GF-D8 (cell line): ENCODE measurements around the gene CYP4F2.
"Not testable (repeated sequence)": the region's sequence is repeated elsewhere in the genome, so short reads cannot be mapped to it uniquely, and the experiment has no call there.

Experiments
- DNase-seq: peaks from one replicate; lab custom pipeline; 2025; lab: John Stamatoyannopoulos, UW

CYP4F2 gene

DNA sequence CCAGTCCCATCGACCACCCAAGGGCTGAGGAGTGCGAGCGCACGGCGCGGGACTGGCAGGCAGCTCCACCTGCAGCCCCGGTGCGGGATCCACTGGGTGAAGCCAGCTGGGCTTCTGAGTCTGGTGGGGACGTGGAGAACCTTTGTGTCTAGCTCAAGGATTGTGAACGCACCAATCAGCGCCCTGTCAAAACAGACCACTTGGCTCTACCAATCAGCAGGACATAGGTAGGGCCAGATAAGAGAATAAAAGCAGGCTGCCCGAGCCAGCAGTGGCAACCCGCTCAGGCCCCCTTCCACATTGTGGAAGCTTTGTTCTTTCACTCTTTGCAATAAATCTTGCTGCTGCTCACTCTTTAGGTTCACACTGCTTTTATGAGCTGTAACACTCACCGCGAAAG lies 2.2 kb upstream of the CYP4F2 start:
- DNase-seq = not testable (repeated sequence)

DNA sequence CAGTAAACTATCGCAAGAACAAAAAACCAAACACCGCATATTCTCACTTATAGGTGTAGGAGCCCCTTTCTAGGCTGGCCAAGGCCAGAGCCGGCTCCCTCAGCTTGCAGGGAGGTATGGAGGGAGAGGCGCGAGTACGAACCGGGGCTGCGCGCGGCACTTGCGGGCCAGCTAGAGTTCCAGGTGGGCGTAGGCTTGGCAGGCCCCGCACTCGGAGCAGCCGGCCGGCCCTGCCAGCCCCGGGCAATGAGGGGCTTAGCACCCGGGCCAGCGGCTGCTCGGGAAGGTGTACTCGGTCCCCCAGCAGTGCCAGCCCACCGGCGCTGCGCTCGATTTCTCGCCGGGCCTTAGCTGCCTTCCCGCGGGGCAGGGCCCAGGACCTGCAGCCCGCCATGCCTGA lies 1.7 kb upstream of the CYP4F2 start:
- DNase-seq = not testable (repeated sequence)

- no peak for DNase-seq
Measured at GRCh38 chr19:15897026-15897737, 692 bp downstream of the CYP4F2 start.

DNA sequence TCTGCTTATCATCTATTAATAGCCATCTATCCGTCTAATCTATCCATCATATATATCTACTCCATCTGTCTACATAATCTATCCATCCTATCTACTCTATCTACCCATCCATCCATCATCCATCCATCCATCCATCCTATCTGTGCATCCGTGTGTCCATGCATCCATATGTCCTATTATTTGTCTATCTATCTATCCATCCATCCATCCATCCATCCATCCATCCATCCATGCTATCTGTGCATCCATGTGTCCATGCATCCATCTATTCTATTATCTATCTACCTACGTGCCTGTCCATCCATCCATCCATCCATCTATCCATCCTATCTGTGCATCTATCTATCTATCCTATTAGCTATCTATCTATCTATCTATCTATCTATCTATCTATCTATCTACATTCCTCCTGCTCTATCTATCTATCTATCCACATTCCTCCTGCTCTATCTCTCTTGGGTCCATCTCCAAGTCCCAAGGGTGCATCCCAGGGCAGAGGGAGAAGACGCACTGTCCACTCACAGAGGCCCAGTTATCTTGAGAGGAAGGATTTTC lies 1.9 kb downstream of the CYP4F2 start:
- DNase-seq = no peak

DNA sequence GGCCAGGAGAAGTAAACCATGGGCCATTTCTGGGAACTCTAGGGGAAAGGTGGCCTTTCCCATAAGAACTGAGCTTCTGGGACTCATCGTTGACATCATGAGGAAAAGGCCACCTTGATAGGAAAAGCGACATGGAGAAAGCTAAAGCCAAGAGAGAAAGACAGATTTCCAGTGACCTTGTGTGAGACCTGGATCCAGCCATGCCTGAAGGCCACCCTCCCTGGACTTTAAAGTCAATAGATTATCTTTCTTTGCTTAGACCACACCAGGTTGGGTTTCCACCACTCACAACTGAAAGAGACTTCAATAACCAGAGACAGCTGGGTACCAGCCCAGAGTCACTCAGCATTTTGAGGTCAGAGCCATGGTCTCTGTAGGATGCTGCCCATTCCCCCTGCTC lies 3.5 kb downstream of the CYP4F2 start:
- no peak for DNase-seq

GRCh38 chr19:15893477-15893876 lies 4.4 kb downstream of the CYP4F2 start:
- no peak for DNase-seq

DNA sequence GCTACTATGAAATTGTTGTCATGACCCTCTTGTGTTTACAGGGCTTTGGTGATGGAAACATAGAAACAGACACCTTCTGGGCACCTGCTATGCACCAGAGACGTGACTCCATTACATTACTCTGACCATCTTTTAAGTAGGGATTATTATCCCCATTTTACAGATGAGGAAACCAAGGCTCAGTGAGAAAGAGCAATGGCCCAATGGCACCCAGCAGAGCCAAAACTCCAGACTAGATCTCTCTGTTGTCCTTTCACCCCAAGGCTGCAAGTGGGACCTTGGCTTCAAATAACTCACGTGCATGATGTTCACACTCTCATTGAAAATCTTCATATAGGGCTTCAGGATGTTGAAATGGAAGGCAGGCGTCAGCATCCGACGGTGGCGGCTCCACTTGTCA lies 5.9 kb downstream of the CYP4F2 start:
- no peak for DNase-seq

GRCh38 chr19:15891434-15891833 lies 6.4 kb downstream of the CYP4F2 start:
- DNase-seq = no peak

- DNase-seq = not testable (repeated sequence)
Measured at GRCh38 chr19:15889339-15889738, 8.5 kb downstream of the CYP4F2 start.

GRCh38 chr19:15885919-15886318 lies 12.0 kb downstream of the CYP4F2 start:
- no peak for DNase-seq

GRCh38 chr19:15885167-15885566 lies 12.7 kb downstream of the CYP4F2 start:
- no peak for DNase-seq

- DNase-seq = not testable (repeated sequence)
Measured at GRCh38 chr19:15883329-15883728, 14.5 kb downstream of the CYP4F2 start.

GRCh38 chr19:15874821-15875474 lies 22.9 kb downstream of the CYP4F2 start:
- peak; percentile 39 for DNase-seq

- DNase-seq = not testable (repeated sequence)
Measured at GRCh38 chr19:15873771-15874170, 24.1 kb downstream of the CYP4F2 start.

- peak; percentile 76 for DNase-seq
Measured at GRCh38 chr19:15871570-15871969, 26.3 kb downstream of the CYP4F2 start.

GRCh38 chr19:15869873-15870272 lies 28.0 kb downstream of the CYP4F2 start:
- DNase-seq = peak; percentile 37

- DNase-seq = peak; percentile 100
Measured at GRCh38 chr19:15869109-15869555, 28.7 kb downstream of the CYP4F2 start.

GRCh38 chr19:15866636-15867035 lies 31.2 kb downstream of the CYP4F2 start:
- DNase-seq = peak; percentile 28

GRCh38 chr19:15864824-15865223 lies 33.0 kb downstream of the CYP4F2 start:
- DNase-seq = peak; percentile 62

- DNase-seq = no peak
Measured at GRCh38 chr19:15863272-15863671, 34.6 kb downstream of the CYP4F2 start.

- DNase-seq = no peak
Measured at GRCh38 chr19:15862444-15862843, 35.4 kb downstream of the CYP4F2 start.

DNA sequence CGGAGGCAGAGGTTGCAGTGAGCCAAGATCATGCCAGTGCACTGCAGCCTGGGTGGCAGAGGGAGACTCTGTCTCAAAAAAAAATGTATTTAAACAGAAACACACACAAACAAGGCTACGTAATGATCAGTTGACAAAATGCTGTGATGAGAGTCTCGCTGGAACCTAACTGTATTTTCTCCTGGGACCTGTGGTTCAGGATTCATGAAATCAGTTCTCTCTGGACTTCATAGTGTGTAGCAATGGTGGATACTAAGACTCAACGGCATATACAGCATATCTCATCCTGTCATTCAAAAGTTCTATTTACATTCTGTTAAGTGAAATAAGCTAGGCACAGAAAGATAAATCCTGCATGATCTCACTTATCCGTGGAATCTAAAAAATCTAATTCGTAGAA lies 37.4 kb downstream of the CYP4F2 start:
- no peak for DNase-seq

DNA sequence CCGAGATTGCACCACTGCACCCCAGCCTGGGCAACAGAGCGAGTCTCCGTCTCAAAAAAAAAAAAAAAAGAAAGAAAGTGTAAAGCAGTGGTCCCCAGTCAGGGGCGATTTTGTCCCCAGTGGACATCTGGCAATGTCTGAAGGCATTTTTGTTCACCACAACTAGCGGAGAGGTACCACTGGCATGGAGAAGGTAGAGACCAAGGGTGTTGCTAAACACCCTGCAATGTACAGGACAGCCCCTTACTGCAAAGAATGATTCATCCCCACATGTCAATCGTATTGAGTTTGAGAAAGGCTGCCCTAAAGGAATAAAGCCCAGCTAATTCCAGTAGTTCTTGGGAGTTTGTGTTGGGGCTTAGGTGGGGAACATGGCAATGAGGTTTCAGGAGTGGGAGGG lies 38.7 kb downstream of the CYP4F2 start:
- no peak for DNase-seq
